HL-60 (cell line): ENCODE results near the gene ZBTB32.

Experiments
- CTCF ChIP-seq: IDR thresholded peaks from one replicate; pipeline ENCODE4 v1.5.1; 2011; ENCODE audit warnings: low read length, control low read depth, inconsistent platforms; ENCODE audit not compliant: insufficient read depth
- POLR2AphosphoS5 ChIP-seq: IDR thresholded peaks from 2 replicates; pipeline ENCODE4 v1.6.1; 2012; ENCODE audit warnings: low read depth
- SPI1 ChIP-seq: IDR thresholded peaks from 2 replicates; pipeline ENCODE4 v1.6.1; 2012; ENCODE audit warnings: low read depth, mild to moderate bottlenecking, borderline replicate concordance

DNA sequence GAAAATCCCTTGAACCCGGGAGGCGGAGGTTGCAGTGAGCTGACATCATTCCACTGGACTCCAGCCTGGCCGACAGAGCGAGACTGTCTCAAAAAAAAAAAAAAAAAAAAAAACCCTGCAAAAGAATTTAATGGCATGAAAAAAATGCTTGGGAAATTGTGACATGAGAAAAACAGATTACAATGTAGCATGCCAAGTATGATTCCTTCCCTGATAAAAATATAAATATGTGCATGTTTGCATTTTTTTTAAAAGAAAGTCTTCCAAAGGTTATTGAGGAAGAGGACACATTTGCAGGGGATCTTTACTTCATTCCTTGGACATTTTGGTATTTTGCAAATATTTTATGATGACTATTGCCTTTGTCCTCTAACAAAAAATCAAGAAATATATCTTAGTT lies 14.5 kb upstream of the ZBTB32 start:
- TF ChIP-seq CTCF (no peak), POLR2AphosphoS5 (no peak), SPI1 (no peak)
